C4-2B (cell line): Measurements from ENCODE around the gene BUD13.

Experiments
- ZFX ChIP-seq: fragments of 450-650 bp; IDR thresholded peaks from 2 replicates; pipeline ENCODE4 v1.6.1; 2017
- TF ChIP-seq, protein P1 (sequence below): fragments of 450-650 bp; conservative IDR thresholded peaks from 2 replicates; pipeline ENCODE4 v1.5.1; 2017; ENCODE audit warnings: mild to moderate bottlenecking

DNA sequence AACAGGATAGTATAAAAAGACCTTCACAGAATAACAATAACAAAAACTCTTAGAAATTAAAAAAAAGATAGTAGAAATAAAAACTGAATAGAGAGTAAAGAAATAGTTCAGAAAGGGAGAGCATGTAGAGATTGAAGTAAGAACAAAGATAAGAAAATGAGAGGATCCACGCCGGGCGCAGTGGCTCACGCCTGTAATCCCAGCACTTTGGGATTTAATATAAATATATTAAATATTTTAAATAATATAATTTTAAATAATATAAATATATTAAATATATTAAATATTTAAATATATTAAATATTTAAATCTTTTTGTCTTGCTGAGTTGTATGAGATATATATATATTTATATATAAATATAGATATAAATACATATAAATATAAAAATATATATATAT, 39.3 kb upstream of the BUD13 start:
- TF ChIP-seq, protein P1, sequence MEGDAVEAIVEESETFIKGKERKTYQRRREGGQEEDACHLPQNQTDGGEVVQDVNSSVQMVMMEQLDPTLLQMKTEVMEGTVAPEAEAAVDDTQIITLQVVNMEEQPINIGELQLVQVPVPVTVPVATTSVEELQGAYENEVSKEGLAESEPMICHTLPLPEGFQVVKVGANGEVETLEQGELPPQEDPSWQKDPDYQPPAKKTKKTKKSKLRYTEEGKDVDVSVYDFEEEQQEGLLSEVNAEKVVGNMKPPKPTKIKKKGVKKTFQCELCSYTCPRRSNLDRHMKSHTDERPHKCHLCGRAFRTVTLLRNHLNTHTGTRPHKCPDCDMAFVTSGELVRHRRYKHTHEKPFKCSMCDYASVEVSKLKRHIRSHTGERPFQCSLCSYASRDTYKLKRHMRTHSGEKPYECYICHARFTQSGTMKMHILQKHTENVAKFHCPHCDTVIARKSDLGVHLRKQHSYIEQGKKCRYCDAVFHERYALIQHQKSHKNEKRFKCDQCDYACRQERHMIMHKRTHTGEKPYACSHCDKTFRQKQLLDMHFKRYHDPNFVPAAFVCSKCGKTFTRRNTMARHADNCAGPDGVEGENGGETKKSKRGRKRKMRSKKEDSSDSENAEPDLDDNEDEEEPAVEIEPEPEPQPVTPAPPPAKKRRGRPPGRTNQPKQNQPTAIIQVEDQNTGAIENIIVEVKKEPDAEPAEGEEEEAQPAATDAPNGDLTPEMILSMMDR = no peak
- no peak for TF ChIP-seq ZFX
